ENCODE results near the gene IL12RB1.
A peak's percentile ranks its signal among the peaks of the same experiment; 100 is the strongest.
"Not testable (repeated sequence)": the region's sequence is repeated elsewhere in the genome, so short reads cannot be mapped to it uniquely, and the experiment has no call there.

Gene IL12RB1

GRCh38 chr19:18045307-18046050, 41.3 kb downstream of the IL12RB1 start:
- DNase-seq (ENCODE audit: low spot score), result no peak

GRCh38 chr19:18044825-18045304, 41.9 kb downstream of the IL12RB1 start:
- peak; percentile 87 for DNase-seq (ENCODE audit: low spot score)

- no peak for DNase-seq (ENCODE audit: low spot score)
These were observed 43.1 kb downstream of the IL12RB1 start for GRCh38 chr19:18043676-18044075.

GRCh38 chr19:18041054-18041453, 45.7 kb downstream of the IL12RB1 start:
- DNase-seq (ENCODE audit: low spot score), result no peak

- not testable (repeated sequence) for DNase-seq (ENCODE audit: low spot score)
These were observed 54.6 kb downstream of the IL12RB1 start for GRCh38 chr19:18032102-18032501.

- DNase-seq (ENCODE audit: low spot score), result not testable (repeated sequence)
These were observed 55.3 kb downstream of the IL12RB1 start for GRCh38 chr19:18031401-18031800.

GRCh38 chr19:18029617-18030338, 57.0 kb downstream of the IL12RB1 start:
- no peak for DNase-seq (ENCODE audit: low spot score)

- DNase-seq (ENCODE audit: low spot score), result no peak
These were observed 59.6 kb downstream of the IL12RB1 start for GRCh38 chr19:18027151-18027550.

- DNase-seq (ENCODE audit: low spot score), result peak; percentile 55
These were observed 63.0 kb downstream of the IL12RB1 start for GRCh38 chr19:18023622-18024251.

GRCh38 chr19:18021121-18021755, 65.5 kb downstream of the IL12RB1 start:
- peak; percentile 88 for DNase-seq (ENCODE audit: low spot score)

- no peak for DNase-seq (ENCODE audit: low spot score)
These were observed 66.3 kb downstream of the IL12RB1 start for GRCh38 chr19:18020212-18021085.

GRCh38 chr19:18017275-18018083, 69.3 kb downstream of the IL12RB1 start:
- DNase-seq (ENCODE audit: low spot score), result no peak

- no peak for DNase-seq (ENCODE audit: low spot score)
These were observed 70.4 kb downstream of the IL12RB1 start for GRCh38 chr19:18016209-18016910.

GRCh38 chr19:18014197-18014596, 72.5 kb downstream of the IL12RB1 start:
- peak; percentile 63 for DNase-seq (ENCODE audit: low spot score)

GRCh38 chr19:18013210-18014111, 73.3 kb downstream of the IL12RB1 start:
- DNase-seq (ENCODE audit: low spot score), result no peak

GRCh38 chr19:18010149-18010548, 76.6 kb downstream of the IL12RB1 start:
- DNase-seq (ENCODE audit: low spot score), result no peak

- peak; percentile 45 for DNase-seq (ENCODE audit: low spot score)
These were observed 77.2 kb downstream of the IL12RB1 start for GRCh38 chr19:18009412-18010066.

Measured in CD4-positive, alpha-beta T cell treated with Interleukin-2 at 100 ng/mL for 4 hours (primary cell).